Bronchial epithelial cell (primary cell): ENCODE data around the gene LRSAM1. TPM values are rescaled to one million over a fixed set of nuclear protein-coding genes. Genes with fewer than 3 reads are reported as not detected.

ENCODE experiments used
- DNase-seq: peaks from one replicate; pipeline ENCODE4 v3.0.0-alpha.2; 2010; ENCODE audit warnings: low read depth
- FAIRE-seq: peaks from 2 replicates; lab custom pipeline; 2011; peaks lifted over from hg19 to GRCh38; lab: Jason Lieb, UNC
- H3K27me3 ChIP-seq: 2 replicates; pipeline ENCODE4 v1.5.1; 2011; ENCODE audit warnings: low read length; ENCODE audit not compliant: control insufficient read depth, insufficient read depth
- H3K36me3 ChIP-seq: 2 replicates; pipeline ENCODE4 v1.5.1; 2011; ENCODE audit warnings: low read length; ENCODE audit not compliant: control insufficient read depth, insufficient read depth
- H3K4me3 ChIP-seq: 2 replicates; pipeline ENCODE4 v1.5.1; 2011; ENCODE audit warnings: mild to moderate bottlenecking, low read depth, low read length, control low read depth
- CTCF ChIP-seq: IDR thresholded peaks from 2 replicates; pipeline ENCODE4 v1.5.1; 2011; ENCODE audit warnings: mild to moderate bottlenecking, moderate library complexity, low read length, control low read depth, inconsistent platforms; ENCODE audit not compliant: insufficient read depth, severe bottlenecking
- total RNA-seq: library from RNA; depleted of rRNA; stranded (reverse); fragments of >200 nt; gene quantifications from 2 replicates; pipeline ENCODE4 v1.2.1, GENCODE V29; 2014

LRSAM1 gene
- total RNA-seq, 1 donor from 2014 or later: 5.3 TPM

GRCh38 chr9:127444921-127445850 lies 6.1 kb upstream of the LRSAM1 start:
- H3K4me3 ChIP-seq: no peak overlapping the region
- FAIRE-seq (no peak), DNase-seq (no peak)
- peaks cover 34% of the 10 kb centered on the region for H3K36me3 ChIP-seq
- no peak for TF ChIP-seq CTCF
- no peaks in the 10 kb centered on the region for H3K27me3 ChIP-seq

GRCh38 chr9:127445851-127446712 lies 5.2 kb upstream of the LRSAM1 start:
- no peak for TF ChIP-seq CTCF
- Histone ChIP-seq H3K4me3 (no peak overlapping the region), H3K27me3 (no peaks in the 10 kb centered on the region), H3K36me3 (peaks cover 30% of the 10 kb centered on the region)
- DNase-seq (no peak), FAIRE-seq (no peak)

- TF ChIP-seq CTCF: no peak
- no peak overlapping the region for H3K4me3 ChIP-seq
- no peak for DNase-seq
- no peaks in the 10 kb centered on the region for H3K27me3 ChIP-seq
- no peak for FAIRE-seq
- H3K36me3 ChIP-seq: peaks cover 29% of the 10 kb centered on the region
These were observed 4.4 kb upstream of the LRSAM1 start for GRCh38 chr9:127446713-127447415.

- peaks cover 29% of the 10 kb centered on the region for H3K36me3 ChIP-seq
- H3K27me3 ChIP-seq: no peaks in the 10 kb centered on the region
- no peak overlapping the region for H3K4me3 ChIP-seq
- FAIRE-seq (no peak), DNase-seq (no peak)
- TF ChIP-seq CTCF: no peak
These were observed 3.7 kb upstream of the LRSAM1 start for GRCh38 chr9:127447416-127448111.
